Activated CD4-positive, alpha-beta T cell treated with anti-CD3 and anti-CD28 coated beads for 36 hours (primary cell): ENCODE results near the gene ARSD. TPM values are rescaled to one million over a fixed set of nuclear protein-coding genes. Genes with fewer than 3 reads are reported as not detected.

ENCODE experiments used
- ATAC-seq: fragments of 200-7000 bp; cut with Tn5 transposase; one replicate; pipeline ENCODE4 v1.10.0; 2021; ENCODE audit warnings: mild to moderate bottlenecking, moderate library complexity
- CTCF ChIA-PET: fragments of 350-600 bp; sonication (Branson Sonifier 250); formaldehyde crosslinking; loops from one replicate; lab custom pipeline; 2021; ENCODE audit warnings: antibody characterized with exemption; lab: Charles Lee
- POLR2A ChIA-PET: fragments of 350-600 bp; sonication (Branson Sonifier 250); formaldehyde crosslinking; loops from one replicate; lab custom pipeline; 2021; ENCODE audit warnings: antibody characterized with exemption, inconsistent platforms; lab: Charles Lee
- DNase-seq: peaks from one replicate; pipeline ENCODE4 v3.0.0-alpha.2; 2020
- H3K27ac Mint-ChIP-seq: one replicate; pipeline ENCODE4 v1.8.0; 2021; ENCODE audit warnings: mixed read lengths
- H3K27me3 Mint-ChIP-seq: one replicate; pipeline ENCODE4 v1.8.0; 2021; ENCODE audit warnings: mixed read lengths
- H3K36me3 Mint-ChIP-seq: one replicate; pipeline ENCODE4 v1.8.0; 2021; ENCODE audit warnings: low read depth, mixed read lengths
- H3K4me1 Mint-ChIP-seq: one replicate; pipeline ENCODE4 v1.8.0; 2021; ENCODE audit warnings: mixed read lengths
- H3K4me3 Mint-ChIP-seq: one replicate; pipeline ENCODE4 v1.8.0; 2021; ENCODE audit warnings: mild to moderate bottlenecking, moderate library complexity, mixed read lengths
- H3K9me3 Mint-ChIP-seq: one replicate; pipeline ENCODE4 v1.8.0; 2021; ENCODE audit warnings: low read depth, mixed read lengths
- intact Hi-C, 2 experiments: fragments of 100-400 bp; cut with DNase I in 1 of 2; cut with micrococcal nuclease in 1 of 2; formaldehyde crosslinking; loops; one replicate each; pipeline versions ENCODE4 v1.14.2 to v1.15.1; 2022 to 2024; cut with DNase I, micrococcal nuclease
- total RNA-seq, 2 experiments: library from RNA; stranded (reverse); gene quantifications; one replicate each; pipeline ENCODE4 v1.2.3, GENCODE V29; 2021

The ARSD gene
- total RNA-seq, 2 experiments from 2014 or later, result 0.95 to 1.6 TPM

DNA sequence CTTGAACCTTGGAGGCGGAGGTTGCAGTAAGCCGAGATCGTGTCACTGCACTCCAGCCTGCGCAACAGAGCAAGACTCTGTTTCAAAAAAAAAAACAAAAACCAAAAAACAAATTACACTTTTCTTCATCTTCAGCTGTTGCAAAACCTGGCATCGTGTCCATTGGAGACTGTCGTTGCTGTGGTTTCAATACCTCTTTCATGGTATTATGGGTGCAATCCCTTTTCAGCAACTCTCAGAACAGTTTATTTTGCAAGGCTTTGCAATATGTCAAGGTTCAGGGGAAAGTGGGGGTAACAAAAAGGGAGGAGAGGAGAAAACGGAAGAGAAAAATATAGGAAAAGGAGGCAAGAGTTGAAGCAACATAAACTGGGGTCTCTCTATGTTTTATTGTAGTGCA, 40.8 kb downstream of the ARSD start:
- Mint-ChIP-seq H3K36me3 (no peaks in the 10 kb centered on the region), H3K4me3 (no peak overlapping the region), H3K27ac (no peak overlapping the region), H3K9me3 (no peaks in the 10 kb centered on the region), H3K4me1 (peaks cover 8% of the 10 kb centered on the region), H3K27me3 (peaks cover 2% of the 10 kb centered on the region)
- ChIA-PET POLR2A (no interaction called here), CTCF (no interaction called here)
- no peak for ATAC-seq
- no peak for DNase-seq
- intact Hi-C loops, result no loop called here

DNA sequence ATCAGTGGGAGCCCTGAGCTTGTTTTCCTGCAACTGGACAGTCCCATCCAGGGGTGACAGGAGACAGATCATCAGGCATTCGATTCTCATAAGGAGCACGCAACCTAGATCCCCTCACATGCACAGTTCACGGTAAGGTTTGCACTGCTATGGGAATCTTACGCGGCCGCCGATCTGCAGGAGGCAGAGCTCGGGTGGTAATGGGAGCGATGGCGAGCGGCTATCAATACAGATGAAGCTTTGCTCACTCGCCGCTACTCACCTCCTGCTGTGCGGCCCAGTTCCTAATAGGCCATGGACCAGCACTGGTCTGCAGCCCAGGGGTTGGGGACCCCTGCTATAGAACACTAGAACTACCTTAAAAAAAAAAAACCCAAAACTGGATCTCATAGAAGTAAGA, 45.4 kb downstream of the ARSD start:
- Mint-ChIP-seq H3K4me1 (peaks cover 2% of the 10 kb centered on the region), H3K27ac (no peak overlapping the region), H3K9me3 (no peaks in the 10 kb centered on the region), H3K4me3 (no peak overlapping the region), H3K27me3 (peaks cover 2% of the 10 kb centered on the region), H3K36me3 (no peaks in the 10 kb centered on the region)
- ChIA-PET CTCF (no interaction called here), POLR2A (no interaction called here)
- no peak for DNase-seq
- intact Hi-C loops, result no loop called here
- no peak for ATAC-seq

DNA sequence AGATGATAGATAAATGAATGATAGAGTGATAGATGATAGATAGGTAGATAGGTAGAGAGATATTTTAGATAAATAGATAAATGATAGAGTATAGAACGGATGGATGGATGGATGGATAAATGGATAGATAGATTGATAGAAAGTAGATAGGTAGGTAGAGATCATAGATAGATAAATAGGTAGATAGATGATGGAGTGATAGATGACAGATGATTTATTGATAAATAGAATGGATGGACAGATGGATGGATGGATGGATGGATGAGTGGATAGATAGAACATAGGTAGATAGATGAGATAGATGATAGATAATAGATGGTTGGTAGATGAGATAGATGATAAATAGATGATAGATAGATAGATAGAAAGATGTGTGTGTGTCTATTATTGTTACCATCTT, 49.5 kb downstream of the ARSD start:
- Mint-ChIP-seq H3K4me1 (no peaks in the 10 kb centered on the region), H3K4me3 (no peak overlapping the region), H3K9me3 (no peaks in the 10 kb centered on the region), H3K36me3 (no peaks in the 10 kb centered on the region), H3K27me3 (no peaks in the 10 kb centered on the region), H3K27ac (no peak overlapping the region)
- no peak for ATAC-seq
- intact Hi-C loops, result no loop called here
- CTCF ChIA-PET, result no interaction called here
- POLR2A ChIA-PET, result no interaction called here
- no peak for DNase-seq

DNA sequence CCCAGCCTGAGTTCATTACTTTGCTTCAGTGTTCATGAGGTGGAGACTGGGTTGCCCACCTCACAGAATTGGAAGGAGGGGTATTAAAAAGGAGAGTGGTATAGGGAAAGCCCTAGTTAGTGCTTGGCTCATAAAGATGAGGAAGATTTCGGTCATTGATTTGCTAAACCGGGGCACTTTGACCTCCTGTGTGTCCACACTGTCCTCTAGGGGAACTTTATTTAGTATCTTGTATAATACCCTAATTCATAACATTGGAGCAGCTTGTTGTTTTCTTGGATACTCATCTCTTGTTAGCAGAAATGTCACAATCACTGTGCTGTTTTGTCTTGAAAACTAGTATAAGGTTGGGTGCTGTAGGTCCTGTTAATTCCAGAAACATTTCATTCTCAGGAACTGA, 50.6 kb downstream of the ARSD start:
- no peak for DNase-seq
- ATAC-seq, result no peak
- H3K27me3 Mint-ChIP-seq, result no peaks in the 10 kb centered on the region
- ChIA-PET POLR2A (no interaction called here), CTCF (no interaction called here)
- no peak overlapping the region for H3K27ac Mint-ChIP-seq
- H3K9me3 Mint-ChIP-seq, result no peaks in the 10 kb centered on the region
- no peak overlapping the region for H3K4me3 Mint-ChIP-seq
- intact Hi-C loops, result no loop called here
- H3K36me3 Mint-ChIP-seq, result no peaks in the 10 kb centered on the region
- H3K4me1 Mint-ChIP-seq, result no peaks in the 10 kb centered on the region

DNA sequence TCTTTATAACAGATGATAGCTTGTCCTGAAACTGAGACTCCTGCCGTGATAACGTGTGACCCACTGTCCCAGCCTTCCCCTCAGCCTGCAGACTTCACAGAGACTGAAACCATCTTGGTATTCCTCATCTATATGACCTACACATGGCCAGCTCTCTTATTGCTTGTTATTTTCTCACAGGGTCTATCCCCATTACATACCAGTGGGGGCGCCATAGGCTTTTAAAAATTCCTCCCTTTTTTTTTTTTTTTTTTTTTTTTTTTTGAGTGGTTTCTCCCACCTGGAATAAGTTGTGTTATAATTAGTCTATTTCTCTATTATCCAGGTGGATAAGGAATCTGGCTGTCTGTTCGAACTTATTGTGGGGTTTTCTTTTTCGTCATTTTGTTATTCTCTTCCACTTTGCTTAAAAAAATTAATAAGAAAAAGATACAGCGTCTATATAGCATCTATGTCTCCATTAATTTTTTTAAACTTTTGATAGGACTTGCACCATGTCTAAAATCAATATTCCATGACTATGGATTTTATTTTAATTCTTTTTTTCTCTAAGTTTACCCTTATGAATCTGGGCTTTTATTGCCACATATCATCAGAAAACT, 53.2 kb downstream of the ARSD start:
- Mint-ChIP-seq H3K27ac (no peak overlapping the region), H3K4me1 (no peaks in the 10 kb centered on the region), H3K4me3 (no peak overlapping the region), H3K36me3 (no peaks in the 10 kb centered on the region), H3K9me3 (no peaks in the 10 kb centered on the region), H3K27me3 (no peaks in the 10 kb centered on the region)
- DNase-seq, result peak; percentile 5
- ChIA-PET POLR2A (no interaction called here), CTCF (interaction anchor here (0.6 kb wide), 1 partner anchor 254 kb away, joined by 3 read pairs; no protein-coding TSS in a partner anchor)
- no peak for ATAC-seq
- intact Hi-C loops, result no loop called here

DNA sequence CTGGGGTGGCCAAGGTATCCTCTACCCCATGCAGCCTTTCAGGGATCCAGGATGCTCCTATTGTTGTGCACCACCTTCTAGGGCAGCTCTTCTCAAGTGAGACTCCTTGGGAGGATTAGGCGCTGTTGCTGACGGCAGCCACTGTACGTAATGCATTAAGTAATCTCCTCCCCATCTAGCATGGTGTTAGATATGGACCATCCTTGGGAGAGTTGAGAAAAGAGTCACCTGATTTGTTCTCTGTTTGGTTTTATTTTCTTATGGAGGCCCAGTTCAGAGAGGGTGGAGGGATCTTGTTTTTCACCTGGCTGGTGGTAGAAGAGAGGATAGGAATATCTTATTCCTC, 54.0 kb downstream of the ARSD start:
- ATAC-seq, result no peak
- Mint-ChIP-seq H3K4me1 (no peaks in the 10 kb centered on the region), H3K27ac (no peak overlapping the region), H3K4me3 (no peak overlapping the region), H3K36me3 (no peaks in the 10 kb centered on the region), H3K27me3 (no peaks in the 10 kb centered on the region), H3K9me3 (no peaks in the 10 kb centered on the region)
- ChIA-PET POLR2A (no interaction called here), CTCF (no interaction called here)
- intact Hi-C loops, result no loop called here
- DNase-seq, result no peak

DNA sequence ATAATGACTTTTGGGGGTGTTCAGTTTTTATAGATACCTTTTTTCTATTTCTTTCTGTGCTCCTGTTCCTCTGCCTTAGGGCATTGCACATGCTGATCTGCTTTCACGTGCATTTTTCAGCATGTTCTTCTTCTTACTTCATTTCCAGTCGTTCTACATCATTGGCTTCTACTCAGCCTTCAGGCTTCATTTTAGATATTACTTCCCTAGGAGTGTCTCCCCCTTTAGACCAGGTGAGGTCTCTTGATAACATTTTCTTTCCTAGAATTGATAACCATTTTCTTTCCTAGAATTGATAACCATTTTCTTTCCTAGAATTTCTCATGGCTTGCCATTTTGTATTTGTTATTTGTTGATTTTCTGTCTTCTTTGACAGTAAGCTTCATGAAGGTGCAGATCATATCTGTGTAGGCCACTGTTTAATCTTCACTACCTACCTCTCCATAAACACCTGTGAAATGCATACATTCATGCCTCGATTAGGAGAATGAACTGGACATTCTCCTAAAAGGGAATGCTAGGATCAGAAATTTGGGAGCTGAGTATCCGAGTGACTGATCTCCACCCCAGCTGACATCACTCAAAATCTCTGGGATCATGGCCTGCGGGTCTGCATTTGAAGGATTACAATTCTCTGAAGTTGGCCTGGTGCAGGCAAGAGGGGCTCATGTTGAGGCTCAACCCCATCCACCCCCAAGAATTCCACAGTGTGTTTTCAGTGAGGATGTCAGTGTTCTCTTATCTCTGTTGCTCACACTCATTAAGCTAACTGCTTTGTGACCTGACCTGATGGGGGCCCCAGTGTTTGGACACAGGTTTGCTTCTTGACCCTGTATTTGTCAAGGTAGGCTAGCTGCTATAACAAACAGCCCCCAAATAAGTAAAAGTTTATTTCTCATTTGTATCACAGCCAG, 54.7 kb downstream of the ARSD start:
- CTCF ChIA-PET, result no interaction called here
- H3K4me3 Mint-ChIP-seq, result no peak overlapping the region
- no peak overlapping the region for H3K27ac Mint-ChIP-seq
- H3K9me3 Mint-ChIP-seq, result no peaks in the 10 kb centered on the region
- no peaks in the 10 kb centered on the region for H3K27me3 Mint-ChIP-seq
- intact Hi-C loops, result no loop called here
- POLR2A ChIA-PET, result no interaction called here
- DNase-seq (no peak), ATAC-seq (no peak)
- H3K36me3 Mint-ChIP-seq, result no peaks in the 10 kb centered on the region
- H3K4me1 Mint-ChIP-seq, result no peaks in the 10 kb centered on the region

DNA sequence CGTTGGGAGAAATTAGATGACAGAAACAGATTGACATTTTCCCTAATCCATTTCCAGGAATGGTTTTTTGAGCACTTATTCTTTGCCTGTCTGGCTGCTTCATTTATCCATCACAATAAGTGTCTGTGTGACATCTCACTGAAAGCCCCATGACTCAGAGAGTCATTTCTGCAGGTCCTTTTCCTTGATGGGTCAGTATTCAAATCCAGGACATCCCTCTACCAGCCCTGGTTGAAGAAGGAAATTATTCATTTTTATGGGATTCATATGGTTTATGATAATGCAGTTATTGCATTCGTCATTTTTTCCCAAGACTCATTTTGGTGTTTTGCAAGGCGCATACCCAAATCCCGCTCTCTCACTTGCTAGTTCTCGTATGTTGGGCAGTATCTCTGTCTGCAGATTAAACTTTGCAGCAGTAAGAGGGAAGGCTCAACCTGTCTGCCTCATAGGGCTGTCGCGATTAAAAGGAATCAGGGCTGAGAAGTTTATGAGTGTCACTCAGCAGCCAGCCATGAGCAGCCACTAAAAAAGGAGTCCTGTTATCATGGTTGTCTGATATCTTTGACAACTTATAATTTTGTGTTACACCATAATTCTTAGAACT, 56.4 kb downstream of the ARSD start:
- Mint-ChIP-seq H3K9me3 (no peaks in the 10 kb centered on the region), H3K27me3 (no peaks in the 10 kb centered on the region), H3K4me3 (no peak overlapping the region), H3K4me1 (no peaks in the 10 kb centered on the region), H3K36me3 (no peaks in the 10 kb centered on the region), H3K27ac (no peak overlapping the region)
- DNase-seq (no peak), ATAC-seq (no peak)
- POLR2A ChIA-PET, result no interaction called here
- intact Hi-C loops, result no loop called here
- CTCF ChIA-PET, result no interaction called here

DNA sequence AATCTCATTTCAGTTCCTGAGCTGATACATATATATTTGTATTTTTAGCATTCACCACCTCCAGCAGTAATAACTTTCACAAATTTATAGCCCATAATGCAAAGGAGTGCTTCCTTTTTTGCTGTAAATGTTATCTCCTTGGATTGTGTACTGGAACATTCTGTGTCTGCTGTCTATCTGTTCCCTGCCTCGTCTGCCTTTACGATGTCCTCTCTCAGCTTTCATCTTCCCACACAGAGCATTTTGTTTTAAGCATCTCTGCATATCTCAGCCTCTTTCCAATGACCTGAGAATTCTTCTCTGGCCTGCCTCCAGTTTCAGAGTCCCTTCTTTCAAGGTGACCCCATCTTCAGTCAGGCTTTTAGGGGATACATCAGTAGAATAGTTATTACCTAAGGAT, 57.3 kb downstream of the ARSD start:
- H3K27me3 Mint-ChIP-seq, result no peaks in the 10 kb centered on the region
- POLR2A ChIA-PET, result interaction anchor here (0.6 kb wide), 1 partner anchor 142 kb away, joined by 3 read pairs; no protein-coding TSS in a partner anchor
- intact Hi-C loops, result no loop called here
- no peak for ATAC-seq
- CTCF ChIA-PET, result interaction anchor here (1.1 kb wide), 1 partner anchor 101 kb away, joined by 3 read pairs; no protein-coding TSS in a partner anchor
- H3K27ac Mint-ChIP-seq, result no peak overlapping the region
- no peaks in the 10 kb centered on the region for H3K9me3 Mint-ChIP-seq
- no peak overlapping the region for H3K4me3 Mint-ChIP-seq
- H3K4me1 Mint-ChIP-seq, result no peaks in the 10 kb centered on the region
- H3K36me3 Mint-ChIP-seq, result no peaks in the 10 kb centered on the region
- no peak for DNase-seq

DNA sequence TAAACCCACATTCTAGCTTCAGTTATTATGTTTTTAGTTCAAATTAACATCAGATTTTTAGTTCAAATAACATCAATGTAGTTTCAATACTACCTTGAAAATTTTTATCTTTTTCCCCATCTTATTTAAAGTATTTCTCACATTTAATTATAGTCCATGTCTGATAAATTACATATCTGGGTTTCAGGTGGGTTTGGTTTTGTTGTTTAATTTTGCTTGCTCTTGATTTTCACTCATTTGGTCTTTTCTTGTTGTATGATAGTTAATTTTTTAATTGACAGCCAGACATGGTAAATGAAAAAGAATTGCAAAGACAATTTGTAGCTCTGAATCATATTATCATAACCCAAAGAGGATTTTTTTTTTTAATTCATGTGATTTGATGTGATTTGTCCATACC, 58.5 kb downstream of the ARSD start:
- Mint-ChIP-seq H3K9me3 (no peaks in the 10 kb centered on the region), H3K27me3 (no peaks in the 10 kb centered on the region), H3K36me3 (no peaks in the 10 kb centered on the region), H3K27ac (no peak overlapping the region), H3K4me1 (no peaks in the 10 kb centered on the region), H3K4me3 (no peak overlapping the region)
- CTCF ChIA-PET, result no interaction called here
- POLR2A ChIA-PET, result no interaction called here
- intact Hi-C loops, result no loop called here
- DNase-seq (no peak), ATAC-seq (no peak)

DNA sequence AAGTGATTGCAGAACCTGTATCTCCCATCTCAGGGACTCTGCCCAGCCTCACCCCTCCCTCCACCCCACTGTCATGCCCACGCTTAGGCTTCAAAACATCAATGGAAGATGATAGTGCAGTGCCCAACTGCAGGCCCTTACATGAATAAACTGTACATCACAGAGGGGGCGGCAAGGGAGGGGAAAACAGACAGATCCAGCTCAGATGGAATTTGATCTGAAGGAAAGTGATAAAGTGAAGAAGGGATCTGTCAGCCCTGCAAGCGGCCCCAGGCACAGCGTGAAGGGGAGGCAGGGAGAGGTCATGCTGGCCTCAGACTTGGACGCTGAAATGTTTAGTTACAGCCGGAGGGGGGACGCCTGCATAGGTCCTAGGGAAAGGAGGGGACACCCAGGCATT, 61.9 kb downstream of the ARSD start:
- Mint-ChIP-seq H3K4me3 (no peak overlapping the region), H3K9me3 (no peaks in the 10 kb centered on the region), H3K36me3 (no peaks in the 10 kb centered on the region), H3K4me1 (no peaks in the 10 kb centered on the region), H3K27ac (no peak overlapping the region), H3K27me3 (no peaks in the 10 kb centered on the region)
- ChIA-PET CTCF (no interaction called here), POLR2A (no interaction called here)
- intact Hi-C loops, result no loop called here
- DNase-seq (no peak), ATAC-seq (no peak)

DNA sequence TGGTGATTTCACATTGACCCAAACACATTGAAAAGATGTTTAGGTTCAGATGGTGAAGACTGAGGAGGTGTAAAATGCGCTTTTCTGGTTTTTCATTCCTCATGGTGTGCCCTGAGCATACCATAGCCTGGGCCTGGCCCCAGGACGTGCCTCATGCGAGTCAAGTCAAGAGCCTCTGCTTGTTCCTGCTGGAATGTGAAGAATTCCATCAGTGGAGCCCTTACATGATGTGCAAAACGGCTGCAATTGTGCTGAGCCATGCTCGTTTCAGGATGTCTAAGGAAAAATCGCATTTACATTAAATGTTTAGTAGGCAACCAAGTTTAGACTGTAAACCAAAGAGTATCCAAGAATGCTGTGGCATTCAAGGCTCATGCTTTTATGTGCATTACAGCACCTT, 65.5 kb downstream of the ARSD start:
- DNase-seq (no peak), ATAC-seq (no peak)
- intact Hi-C loops, result no loop called here
- Mint-ChIP-seq H3K4me3 (no peak overlapping the region), H3K27me3 (no peaks in the 10 kb centered on the region), H3K4me1 (no peaks in the 10 kb centered on the region), H3K9me3 (no peaks in the 10 kb centered on the region), H3K36me3 (no peaks in the 10 kb centered on the region), H3K27ac (no peak overlapping the region)
- POLR2A ChIA-PET, result no interaction called here
- CTCF ChIA-PET, result no interaction called here
